NOMO-1 treated with dmso at 0.1 percent for 144 hours (cell line): ENCODE data around the gene MINDY4.
A peak's percentile ranks its signal among the peaks of the same experiment; 100 is the strongest.

Experiments used
- DNase-seq: peaks from one replicate; lab custom pipeline; 2025; ENCODE audit not compliant: unreplicated experiment; lab: John Stamatoyannopoulos, UW

MINDY4 gene

DNA sequence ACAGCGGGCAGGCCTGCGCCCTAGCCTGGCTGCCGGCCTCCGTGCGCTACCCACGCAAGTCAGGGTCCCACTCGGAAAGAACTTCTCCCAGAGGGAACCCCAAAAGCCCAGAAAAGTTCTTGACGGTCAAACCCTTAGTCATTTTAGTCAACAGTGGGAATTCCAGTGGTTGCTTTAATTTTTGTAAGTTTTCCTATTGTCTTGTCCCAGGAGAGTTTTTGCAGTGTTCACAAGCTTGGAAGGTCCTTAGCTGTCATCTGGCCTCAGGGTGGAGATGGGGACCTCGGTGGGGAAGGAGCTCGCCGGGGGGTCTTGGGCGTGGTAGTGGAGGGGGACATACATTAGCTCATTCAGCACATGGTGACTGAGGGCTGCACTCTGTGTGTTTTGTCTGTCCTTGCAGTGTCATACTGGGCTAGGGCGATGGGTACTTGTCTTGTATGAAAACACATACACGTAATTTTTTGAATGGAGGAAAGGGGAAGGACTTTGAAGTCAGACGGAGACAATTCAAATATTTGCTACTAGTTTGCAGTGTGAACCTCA lies 736 bp downstream of the MINDY4 start:
- no peak for DNase-seq

DNA sequence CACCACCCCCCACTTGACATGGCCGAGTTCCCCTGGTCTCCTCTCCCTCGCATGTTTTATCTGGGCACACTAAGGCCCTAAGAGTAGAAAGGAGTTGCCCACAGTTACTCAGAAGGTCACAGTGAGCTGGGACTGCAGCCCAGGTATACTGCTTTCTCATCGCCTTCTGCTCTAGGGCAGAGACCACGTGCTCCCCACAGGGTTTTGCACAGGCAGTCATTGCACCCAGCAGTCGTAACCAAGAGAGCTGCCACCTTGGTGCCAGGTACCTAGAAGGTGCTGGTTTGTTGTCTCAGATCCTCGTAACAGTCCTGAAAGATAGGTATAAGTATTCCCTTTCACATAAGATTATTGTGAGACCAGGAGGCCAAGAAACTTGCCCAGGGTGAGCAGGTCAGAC lies 1.8 kb downstream of the MINDY4 start:
- DNase-seq, result no peak

DNA sequence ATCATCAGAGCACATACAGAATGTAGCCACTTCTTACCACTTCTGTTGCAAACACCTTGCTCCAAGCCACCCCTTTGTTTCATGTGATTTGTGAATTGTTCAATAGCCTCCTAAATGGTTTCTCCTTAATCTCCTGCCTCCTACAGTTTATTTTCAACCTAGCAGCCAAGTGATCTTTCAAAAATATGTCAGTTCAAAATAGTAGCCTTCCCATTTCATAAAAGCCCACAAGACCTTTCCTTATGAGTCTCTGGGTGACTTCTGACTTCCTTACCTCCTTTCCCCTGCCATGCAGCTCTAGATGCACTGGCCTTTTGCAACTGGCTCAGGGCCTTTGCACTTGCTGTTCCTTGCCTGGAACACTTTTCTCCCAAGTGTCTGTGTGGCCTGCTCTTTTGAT lies 4.8 kb downstream of the MINDY4 start:
- no peak for DNase-seq

DNA sequence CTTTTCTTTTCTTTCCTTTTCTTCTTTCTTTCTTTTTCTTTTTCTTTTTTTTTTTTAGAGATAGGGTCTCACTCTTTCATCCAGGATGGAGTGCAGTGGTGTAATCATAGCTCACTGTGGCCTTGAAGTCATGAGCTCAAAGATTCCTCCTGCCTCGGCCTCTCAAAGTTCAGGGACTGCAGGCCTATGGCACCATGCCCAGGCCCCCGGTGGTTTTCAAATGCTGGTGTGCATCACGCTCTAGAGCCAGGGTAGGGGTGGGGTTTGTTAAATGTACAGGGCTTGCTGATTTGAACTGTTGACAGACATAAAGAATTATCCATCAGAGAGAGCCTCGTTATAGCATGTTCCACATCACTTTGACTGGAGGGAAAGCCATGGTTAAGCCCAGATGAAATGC lies 5.8 kb downstream of the MINDY4 start:
- no peak for DNase-seq

DNA sequence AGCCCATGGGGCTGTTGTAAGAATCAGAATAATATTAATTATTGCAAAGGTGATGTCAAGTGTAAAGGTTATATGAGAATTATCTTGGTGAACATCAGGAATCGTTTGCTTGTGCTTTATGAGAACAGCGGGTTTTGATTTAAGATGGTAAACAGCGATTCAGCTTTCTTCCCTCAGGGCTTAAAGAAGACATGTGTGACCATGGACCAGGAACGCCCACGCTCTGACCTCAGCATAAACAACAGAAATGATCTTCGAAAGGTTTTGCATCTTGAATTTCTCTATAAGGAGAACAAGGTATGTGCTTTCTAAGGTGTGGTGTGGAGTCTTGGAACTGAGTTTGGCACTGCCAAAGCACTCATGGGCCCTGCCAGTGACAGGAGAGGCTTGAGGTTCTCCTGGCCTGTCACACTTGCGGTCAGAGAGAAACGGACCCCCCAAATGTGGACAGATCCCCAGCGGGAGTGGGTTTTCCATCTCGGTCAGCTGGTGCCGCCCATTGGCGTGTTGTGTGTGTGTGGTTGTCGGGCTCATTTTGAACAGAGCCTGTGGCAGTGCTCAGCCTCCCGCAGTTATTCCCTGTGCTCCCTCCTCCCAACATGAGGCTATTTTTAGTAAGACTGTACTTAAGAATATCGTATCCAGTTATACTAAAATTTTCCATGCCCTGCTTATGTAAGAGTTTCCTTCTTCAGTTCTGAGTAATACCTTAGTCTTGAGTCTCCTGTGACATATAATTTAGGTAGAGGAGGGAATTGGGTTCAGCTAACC lies 7.2 kb downstream of the MINDY4 start:
- DNase-seq, result no peak

DNA sequence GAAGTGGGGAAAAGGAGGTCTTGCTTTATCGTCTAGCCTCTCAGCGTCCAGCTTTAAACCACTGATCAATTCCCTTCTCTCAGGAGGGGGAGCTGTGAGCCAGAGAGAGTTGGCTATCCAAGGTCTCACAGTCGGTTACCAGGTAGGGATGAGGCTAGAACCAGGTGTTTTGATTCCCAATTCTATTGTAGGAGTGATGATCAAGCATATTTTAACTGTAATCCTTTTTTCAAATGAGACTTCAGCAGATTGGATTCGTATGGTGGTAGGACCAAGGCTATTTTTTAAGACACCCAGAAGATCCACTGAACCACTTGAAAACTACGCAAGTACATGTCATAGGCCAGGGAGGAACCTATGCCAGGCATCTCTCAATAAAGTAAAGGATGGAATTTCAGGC lies 8.4 kb downstream of the MINDY4 start:
- DNase-seq, result no peak

DNA sequence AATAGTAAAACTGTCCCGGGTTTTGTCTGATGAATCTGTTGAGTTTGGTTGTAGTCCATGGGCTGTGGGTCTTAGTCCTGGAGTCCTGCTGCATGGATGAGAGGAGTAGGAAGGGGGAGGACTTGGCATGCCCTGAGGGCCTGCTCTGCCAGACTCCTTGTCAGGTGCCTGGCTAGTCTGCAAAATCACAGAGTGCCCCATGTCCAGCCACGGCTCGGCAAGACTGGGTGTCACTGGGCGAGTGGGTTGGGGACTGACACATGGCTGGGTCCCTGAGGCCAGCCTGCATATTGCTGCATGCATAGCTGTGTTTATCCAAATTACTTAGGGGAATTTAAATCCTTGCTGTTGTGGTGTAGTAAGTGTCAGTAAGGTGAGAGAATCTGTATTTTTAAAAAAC lies 9.7 kb downstream of the MINDY4 start:
- DNase-seq, result no peak

DNA sequence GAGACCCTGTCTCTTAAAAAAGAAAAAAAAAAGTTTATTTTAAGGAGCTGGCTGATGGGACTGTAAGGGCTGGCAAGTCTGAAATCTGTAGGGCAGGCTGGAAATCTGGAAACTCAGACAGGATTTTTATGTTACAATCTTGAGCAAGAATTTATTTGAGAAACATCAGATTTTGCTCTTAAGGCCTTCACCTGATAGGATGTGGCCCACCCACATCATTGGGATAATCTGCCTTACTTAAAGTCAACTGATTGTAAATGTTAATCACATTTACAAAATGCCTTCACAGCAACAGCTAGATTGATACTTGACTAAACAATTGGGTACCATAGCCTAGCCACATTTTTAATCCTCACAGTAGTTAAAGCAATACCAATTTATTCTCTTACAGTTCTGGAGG lies 11.5 kb downstream of the MINDY4 start:
- DNase-seq, result no peak

DNA sequence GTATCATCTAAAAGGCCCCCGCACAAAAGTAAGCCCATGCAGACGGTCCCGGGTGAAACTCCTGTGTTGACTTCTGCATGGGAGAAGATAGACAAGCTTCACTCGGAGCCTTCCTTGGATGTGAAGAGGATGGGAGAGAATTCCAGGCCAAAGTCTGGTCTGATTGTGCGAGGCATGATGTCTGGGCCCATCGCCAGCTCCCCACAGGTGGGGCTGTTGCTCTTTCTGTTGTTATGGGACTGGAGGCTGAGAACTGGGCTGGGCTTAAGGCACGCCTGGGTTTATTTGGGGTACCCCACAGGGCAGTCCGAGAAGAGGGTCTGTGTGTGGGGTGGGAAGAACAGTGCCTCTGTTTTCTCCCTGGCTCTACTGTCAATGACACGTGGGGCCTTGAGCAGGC lies 14.6 kb downstream of the MINDY4 start:
- no peak for DNase-seq

DNA sequence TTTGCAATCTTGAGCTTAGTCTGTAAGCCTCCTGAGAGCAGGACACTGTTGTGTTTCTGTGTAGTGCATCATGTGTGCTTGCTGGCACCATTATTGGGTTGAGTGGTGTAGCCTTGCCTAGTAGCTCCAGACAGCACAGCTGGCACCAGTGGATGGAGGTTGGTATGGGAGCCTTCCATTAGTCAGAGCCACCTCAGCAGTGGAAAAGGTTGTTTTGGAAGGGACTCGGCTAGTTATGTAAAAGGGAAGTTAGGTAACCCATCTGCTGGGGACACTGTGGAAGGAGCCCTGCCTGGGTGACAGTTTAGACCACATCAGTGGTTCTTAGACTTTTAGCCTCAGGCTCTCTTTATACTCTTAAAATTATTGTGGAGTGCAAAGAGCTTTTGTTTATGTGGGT lies 16.3 kb downstream of the MINDY4 start:
- peak; percentile 34 for DNase-seq

DNA sequence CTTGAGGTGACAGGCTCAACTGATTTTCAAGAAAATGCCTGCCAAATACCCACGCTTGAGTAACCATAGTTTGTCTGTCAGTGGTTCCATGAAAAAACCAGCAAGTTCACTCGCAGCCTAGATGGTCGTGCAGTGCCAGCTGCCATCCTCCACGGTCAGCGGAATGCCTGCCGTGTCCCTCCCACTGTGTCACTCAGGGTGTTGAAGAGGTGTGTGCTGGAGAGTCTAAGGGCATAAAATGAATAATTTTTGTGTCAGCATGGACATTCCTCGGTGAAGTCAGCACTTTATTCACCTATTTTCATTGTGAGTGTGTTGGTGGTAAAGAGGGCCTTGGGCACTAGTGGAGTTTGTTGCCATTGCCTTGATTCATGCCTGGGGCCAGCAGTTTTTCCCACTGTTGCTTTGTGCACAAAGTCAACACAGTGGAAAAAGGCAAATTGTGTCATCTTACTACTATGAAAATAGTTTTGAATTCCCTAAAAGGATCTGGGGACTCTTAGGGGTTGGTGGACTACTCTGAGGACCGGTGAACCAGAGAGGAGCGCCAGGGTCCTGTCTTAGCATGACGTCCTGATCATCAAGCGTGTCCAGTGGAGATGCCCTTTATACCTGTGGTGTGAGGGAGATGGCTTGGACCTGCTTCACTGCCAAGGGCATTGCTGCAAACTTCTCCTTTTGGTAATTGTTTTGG lies 17.6 kb downstream of the MINDY4 start:
- no peak for DNase-seq

DNA sequence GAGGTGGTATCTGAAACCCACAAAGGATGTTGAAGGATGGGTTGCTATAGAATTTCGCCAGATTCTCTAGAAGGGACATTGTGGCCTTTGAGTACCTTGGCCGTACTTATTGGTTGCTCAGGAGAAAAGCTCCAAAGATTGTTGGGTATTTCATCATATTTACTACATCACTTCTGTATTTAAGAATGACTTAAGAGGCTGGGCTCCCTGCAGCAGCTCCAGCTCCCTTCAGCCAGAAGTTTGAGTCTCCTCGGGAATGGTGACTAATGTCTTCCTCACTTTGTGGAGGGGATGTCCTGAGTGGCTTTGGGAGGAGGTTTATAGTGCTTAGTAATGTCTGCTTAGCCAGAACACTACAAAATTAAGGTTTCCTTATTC lies 18.1 kb downstream of the MINDY4 start:
- no peak for DNase-seq

DNA sequence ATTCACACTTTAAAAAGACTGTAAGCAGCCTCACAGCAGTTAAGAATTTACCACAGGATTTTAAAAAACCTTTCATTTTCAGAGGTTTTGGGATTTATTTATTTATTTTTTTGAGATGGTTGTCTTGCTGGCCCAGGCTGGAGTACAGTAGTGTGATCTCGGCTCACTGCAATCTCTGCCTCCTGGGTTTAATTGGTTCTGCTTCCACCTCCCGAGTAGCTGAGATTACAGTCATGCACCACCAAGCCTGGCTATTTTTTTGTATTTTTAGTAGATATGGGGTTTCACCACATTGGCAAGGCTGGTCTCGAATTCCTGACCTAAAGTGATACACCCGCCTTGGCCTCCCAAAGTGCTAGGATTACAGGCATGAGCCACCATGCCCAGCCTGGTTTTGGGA lies 19.1 kb downstream of the MINDY4 start:
- no peak for DNase-seq

DNA sequence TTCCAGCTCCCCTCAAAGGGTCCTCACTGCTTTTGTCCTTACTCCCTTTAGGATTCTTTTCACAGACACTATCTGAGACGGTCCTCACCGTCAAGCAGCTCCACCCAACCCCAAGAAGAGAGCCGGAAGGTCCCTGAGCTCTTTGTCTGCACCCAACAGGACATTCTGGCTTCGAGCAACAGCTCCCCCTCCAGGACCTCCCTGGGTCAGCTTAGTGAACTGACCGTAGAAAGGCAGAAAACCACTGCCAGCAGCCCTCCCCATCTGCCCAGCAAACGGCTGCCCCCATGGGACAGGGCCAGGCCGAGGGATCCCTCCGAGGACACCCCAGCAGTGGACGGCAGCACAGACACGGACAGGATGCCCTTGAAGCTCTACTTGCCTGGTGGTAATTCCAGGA lies 19.9 kb downstream of the MINDY4 start:
- no peak for DNase-seq

DNA sequence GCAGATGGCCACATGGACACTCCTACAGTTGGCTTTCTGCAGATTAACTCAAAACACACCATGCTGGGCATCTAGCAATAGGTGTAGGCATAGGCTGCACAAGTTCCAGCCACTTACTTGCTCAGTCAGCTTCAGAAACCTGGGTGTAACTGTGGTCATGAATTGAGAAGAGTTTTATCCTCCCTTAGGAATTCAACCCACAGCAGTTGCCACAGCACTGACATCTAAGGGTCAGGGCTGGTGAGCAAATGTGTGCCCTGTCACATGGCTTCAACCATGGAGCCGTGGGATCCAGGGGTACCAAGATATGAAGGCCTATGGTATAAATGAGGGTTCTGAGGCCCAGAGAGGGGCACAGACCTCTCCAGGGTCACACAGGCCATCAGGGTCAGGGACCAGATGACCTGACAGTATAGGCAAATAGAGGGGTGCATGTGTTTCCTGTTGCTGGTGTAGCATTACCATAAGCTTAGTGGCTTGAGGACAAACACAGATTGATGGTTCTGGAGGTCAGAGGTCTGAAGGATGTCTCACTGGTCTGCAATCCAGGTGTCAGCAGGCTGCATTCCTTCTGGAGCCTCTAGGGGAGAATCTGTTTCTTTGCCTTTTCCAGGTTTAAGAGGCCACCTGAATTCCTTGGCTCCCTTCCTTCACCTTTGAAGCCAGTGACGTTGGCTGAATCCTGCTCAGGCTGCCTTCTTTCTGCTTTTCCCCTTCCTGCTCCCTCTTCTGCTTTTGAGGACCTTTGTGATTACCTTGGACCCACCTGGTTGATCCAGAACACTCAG lies 24.1 kb downstream of the MINDY4 start:
- DNase-seq, result no peak

DNA sequence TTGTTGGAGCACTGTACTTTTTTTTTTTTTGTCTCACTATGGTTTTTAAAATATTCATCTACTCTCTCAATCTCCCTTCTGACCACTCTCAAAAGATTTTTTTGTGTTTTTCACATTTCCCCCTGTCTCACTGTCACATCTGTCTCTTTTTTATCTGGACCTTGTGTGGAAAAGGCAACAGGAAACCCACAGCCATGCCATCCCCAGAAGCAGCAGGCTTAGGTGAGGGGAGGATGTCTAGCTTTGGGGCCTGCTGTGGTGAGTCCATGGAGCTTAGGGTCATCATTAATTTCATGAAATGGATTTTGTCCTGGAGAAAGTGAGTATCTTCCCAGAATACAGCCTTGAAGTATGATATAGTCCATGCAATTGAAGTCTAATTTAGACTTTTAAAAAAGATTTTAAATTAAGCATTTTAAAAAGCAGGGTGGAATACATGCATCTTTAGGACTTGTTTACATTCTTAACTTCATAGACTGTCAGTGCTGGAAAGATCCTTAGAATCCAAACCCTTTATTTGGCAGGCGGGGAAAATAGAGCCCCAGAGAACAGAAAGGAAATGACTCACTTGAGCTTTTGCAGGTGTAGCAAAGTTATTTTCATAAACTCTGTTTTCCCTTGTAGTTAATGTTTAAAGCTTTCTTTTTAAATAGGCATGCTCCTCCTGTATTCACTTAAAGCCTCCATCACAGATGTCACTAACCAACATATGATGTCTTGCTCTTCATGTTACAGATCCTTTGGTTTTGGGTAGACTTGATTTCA lies 25.1 kb downstream of the MINDY4 start:
- DNase-seq, result no peak

DNA sequence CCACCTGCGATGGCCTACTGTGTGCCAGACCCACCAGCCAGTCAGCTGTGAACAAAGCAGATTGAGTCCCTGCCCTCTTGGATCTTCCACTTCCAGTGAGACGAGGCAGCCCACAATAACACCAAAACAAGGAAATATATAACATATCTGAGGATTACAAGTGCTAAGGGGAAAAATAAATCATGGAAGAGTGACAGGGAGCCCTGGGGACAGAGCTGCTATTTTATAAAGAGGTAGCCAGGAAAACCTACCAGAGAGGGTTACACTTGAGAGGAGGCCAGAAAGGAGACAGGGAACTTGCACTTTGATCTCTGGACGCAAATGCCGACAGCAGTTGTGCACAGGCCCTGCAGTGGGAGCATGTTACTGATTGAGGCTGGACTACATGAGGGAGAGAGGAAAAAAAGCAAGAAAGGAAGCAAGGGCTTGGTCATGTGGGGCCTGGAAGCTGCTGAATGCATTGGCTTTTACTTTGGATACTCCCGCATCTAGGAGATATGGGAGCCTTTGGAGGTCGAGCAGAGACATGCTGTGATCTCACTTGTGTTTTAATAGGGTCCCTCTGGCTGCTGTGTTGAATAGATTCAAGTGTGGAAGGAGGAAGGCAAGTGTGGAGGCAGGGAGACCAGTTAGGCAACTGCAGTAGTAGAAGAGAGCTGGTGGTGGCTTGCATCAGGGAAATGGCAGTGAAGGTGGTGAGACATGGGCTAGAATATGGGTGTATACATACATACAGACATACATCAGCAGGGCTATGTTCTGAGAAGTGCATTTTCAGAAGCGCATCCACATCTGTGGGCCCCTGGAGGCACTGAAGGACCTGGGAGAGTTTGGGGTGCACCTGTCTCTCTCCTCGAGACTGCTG lies 26.2 kb downstream of the MINDY4 start:
- no peak for DNase-seq

DNA sequence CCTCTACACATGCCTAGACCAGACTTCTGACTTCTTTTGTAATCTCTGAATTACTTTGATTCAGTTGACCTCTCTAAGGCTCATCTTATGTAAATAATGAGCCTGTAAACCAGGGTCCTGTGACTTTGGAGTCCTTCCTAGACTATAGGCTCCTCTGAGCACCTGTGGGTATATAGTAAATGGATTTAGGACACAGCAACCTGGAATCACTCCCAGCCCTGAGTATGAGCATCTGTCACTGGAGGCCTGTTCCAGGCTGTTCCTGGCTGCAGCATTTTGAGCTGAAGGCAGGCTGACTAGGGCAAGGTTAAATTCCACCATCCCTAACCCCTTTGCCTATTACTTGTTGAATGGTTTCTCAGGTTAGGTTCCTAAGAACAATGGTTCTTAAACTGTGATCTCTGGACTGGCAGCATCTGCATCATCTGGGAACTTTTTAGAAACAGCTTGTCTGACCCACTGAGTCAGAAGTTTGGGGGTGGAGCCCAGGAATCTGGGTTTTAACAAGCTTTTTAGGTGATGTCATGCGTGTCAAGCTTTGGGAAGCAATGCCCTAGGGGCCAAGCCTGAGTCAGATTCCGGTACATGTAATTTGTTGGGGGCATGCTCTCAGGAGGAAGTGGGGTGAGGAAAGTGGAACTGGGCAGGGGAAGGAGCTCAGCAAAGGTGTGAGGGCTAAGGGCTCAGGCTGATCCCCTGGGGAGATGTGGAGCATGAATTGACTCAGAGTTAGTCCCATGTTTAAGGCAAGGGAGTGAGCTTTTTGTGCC lies 28.2 kb downstream of the MINDY4 start:
- DNase-seq, result peak; percentile 21

DNA sequence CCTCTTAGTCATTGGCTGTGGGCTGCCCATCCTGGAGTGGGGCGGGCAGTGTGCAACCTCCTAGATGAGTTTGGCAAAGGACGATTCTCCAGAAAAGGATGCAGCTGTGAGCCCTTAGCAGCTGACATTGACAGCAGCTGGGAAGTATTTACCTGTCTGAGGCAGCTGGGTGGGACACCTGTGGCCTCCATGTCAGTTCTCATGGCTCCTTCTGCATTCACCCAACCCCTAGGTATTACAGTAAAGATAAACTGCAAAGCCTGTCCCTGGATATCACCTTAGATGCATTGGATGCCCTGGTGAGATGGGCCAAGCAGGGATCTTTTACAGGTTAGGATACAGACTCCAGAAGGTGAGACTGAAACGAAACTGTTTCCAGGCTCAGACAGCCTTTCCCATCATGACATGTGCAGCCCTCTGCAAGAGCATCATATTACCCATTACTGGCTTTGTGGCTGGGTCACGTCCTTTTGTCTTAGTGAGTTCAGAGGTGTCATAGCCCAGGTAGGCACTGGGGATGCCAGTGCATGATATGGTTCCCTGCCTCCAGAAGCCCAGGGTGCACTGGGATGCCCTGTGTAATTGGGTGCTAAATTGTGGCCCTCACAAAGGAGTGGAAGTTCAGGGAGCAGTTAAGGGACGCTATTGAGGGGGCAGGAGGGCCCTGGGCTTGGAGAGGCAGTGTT lies 28.9 kb downstream of the MINDY4 start:
- no peak for DNase-seq
